ENCODE data around the gene NTN5.
"Not testable (repeated sequence)": the region's sequence is repeated elsewhere in the genome, so short reads cannot be mapped to it uniquely, and the experiment has no call there.

Gene NTN5

DNA sequence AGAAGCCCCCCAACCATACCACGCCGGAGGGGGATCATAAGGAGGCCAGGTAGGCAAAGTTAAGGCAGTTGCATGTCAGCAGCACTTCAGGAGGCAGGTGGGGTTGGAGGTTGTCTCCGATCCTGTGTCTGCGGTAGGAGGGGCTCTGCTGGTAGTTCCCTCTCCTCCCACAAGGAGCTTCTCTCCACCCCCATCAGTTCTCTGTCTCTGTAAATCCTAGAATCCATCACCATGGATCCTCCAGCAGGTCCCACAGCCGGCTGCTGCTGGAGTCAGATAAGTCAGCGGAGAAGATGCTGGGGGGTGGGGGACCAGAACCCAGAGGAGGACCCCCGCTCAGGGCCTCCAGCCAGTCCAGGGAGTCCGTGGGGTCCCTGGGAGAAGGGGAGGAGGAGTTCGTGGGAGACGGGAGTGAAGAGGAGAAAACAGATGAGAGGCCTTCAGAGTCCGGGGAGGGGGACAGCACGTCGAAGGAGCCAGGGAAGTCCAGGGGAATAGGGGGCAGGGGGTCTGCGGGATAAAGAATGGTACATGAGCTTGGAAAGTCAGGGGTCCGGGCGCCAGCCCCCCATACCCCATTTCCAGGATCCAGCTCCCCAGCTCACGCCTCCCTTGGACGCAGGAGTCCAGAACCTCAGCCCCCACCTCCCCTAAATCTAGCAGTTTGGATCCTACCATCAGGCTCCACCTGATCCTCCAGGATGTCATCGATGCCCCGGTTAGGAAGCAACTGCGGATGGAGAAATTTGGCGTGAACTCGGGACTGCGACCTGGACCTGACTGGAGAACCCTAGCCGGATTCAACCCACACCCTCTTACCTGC lies 40.4 kb upstream of the NTN5 start:
- Histone ChIP-seq H3K9me3 (no peaks in the 10 kb centered on the region; the same call in 1 of the 2 replicates), H3K27me3 (ENCODE audit: low read depth) (no peaks in the 10 kb centered on the region), H3K36me3 (replicated peaks) (no peaks in the 10 kb centered on the region; the same call in 1 of the 2 replicates), H3K4me3 (peak overlapping the region; percentile 89), H3K4me1 (peaks cover 17% of the 10 kb centered on the region)
- DNase-seq (ENCODE audit: low spot score in 2 of 2): peak; percentile 64 to 70
- in situ Hi-C loops (cut with MboI; ENCODE audit: low sequenced_read_pairs): no loop called here

DNA sequence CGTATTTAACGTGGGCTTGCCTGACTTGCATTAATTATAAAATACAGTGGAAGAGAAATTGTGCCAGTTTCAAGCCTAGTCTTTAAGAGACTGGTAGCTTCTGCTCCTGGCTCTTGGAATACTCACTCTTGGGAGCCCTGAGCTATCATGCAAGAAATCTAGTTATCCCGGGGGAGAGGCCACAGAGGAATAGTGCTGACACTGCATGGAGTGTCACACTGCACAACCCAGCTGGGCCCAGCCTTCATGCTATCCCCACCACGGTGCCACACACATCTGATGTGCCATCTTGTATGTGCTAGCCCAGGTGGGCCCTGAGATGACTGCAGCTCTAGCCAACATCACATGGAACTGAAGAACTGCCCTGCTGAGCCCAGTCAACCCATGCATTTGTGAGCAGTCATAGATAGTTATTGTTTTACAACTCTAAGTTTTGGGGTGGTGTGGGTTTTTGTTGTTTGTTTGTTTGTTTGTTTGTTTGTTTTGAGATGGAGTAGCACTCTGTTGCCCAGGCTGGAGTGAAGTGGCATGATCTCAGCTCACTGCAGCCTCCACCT lies 38.4 kb upstream of the NTN5 start:
- DNase-seq (ENCODE audit: low spot score in 2 of 2): no peak
- in situ Hi-C loops (cut with MboI; ENCODE audit: low sequenced_read_pairs): no loop called here
- H3K27me3 ChIP-seq (ENCODE audit: low read depth): no peaks in the 10 kb centered on the region
- H3K4me1 ChIP-seq: peaks cover 17% of the 10 kb centered on the region
- no peaks in the 10 kb centered on the region; the same call in 1 of the 2 replicates for H3K9me3 ChIP-seq
- H3K4me3 ChIP-seq: no peak overlapping the region
- H3K36me3 ChIP-seq (replicated peaks): no peaks in the 10 kb centered on the region; the same call in 1 of the 2 replicates

DNA sequence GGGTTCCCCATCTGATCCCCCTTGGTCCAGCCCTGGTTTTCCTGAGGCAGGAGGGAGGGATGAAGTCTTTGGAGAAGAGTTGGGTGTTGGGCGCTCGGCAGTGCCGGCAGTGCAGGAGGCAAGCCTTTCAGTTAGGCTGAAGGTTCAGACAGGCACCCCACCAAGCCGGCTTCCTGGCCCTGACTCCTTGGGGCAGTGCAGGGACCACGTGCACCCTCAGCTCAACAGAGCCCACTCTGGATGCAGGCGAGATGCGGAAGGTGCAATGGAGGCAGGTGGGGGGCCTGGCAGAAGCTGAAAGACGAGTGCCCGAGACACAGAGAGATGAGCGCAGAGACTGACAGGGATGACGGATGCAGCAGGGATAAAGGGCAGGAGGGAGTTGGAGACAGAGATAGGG lies 35.7 kb upstream of the NTN5 start:
- Histone ChIP-seq H3K4me3 (no peak overlapping the region), H3K9me3 (no peaks in the 10 kb centered on the region), H3K4me1 (peaks cover 7% of the 10 kb centered on the region; the same call in 1 of the 2 replicates), H3K36me3 (replicated peaks) (no peaks in the 10 kb centered on the region), H3K27me3 (ENCODE audit: low read depth) (no peaks in the 10 kb centered on the region)
- in situ Hi-C loops (cut with MboI; ENCODE audit: low sequenced_read_pairs): no loop called here
- DNase-seq (ENCODE audit: low spot score in 2 of 2): no peak

DNA sequence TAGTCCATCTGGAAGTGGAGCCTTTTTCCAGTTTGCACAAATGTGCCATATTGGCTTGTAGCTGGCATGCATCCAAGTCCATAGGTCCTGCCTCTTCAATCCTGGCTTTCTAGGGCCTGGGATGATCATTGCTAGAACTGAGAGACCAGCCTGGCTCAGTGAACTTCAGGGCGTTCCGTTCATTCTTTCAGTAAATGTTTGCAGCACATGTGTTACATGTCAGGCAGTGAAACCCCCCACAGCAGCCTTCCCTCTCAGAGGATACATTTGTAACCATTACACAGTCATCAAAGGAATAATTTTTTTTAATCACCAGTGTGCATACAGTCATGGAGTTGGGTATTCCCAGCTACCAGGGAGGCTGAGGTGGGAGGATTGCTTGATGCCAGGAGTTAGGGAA lies 32.6 kb upstream of the NTN5 start:
- DNase-seq (ENCODE audit: low spot score in 2 of 2): no peak
- no peaks in the 10 kb centered on the region for H3K27me3 ChIP-seq (ENCODE audit: low read depth)

DNA sequence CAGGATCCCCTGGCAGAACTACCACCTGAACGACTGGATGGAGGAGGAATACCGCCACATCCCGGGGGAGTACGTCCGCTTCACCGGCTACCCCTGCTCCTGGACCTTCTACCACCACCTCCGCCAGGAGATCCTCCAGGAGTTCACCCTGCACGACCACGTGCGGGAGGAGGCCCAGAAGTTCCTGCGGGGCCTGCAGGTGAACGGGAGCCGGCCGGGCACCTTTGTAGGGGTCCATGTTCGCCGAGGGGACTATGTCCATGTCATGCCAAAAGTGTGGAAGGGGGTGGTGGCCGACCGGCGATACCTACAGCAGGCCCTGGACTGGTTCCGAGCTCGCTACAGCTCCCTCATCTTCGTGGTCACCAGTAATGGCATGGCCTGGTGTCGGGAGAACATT lies 30.5 kb upstream of the NTN5 start:
- no peaks in the 10 kb centered on the region for H3K9me3 ChIP-seq
- in situ Hi-C loops (cut with MboI; ENCODE audit: low sequenced_read_pairs): no loop called here
- H3K36me3 ChIP-seq (replicated peaks): no peaks in the 10 kb centered on the region
- H3K27me3 ChIP-seq (ENCODE audit: low read depth): no peaks in the 10 kb centered on the region
- H3K4me3 ChIP-seq: no peak overlapping the region
- no peak for DNase-seq (ENCODE audit: low spot score in 2 of 2)
- H3K4me1 ChIP-seq: no peaks in the 10 kb centered on the region

More for the DNA sequence above, 32.6 kb upstream of the NTN5 start:
- no peaks in the 10 kb centered on the region for H3K9me3 ChIP-seq
- no peaks in the 10 kb centered on the region for H3K4me1 ChIP-seq
- no peaks in the 10 kb centered on the region for H3K36me3 ChIP-seq (replicated peaks)
- no peak overlapping the region for H3K4me3 ChIP-seq
- in situ Hi-C loops (cut with MboI; ENCODE audit: low sequenced_read_pairs): no loop called here

DNA sequence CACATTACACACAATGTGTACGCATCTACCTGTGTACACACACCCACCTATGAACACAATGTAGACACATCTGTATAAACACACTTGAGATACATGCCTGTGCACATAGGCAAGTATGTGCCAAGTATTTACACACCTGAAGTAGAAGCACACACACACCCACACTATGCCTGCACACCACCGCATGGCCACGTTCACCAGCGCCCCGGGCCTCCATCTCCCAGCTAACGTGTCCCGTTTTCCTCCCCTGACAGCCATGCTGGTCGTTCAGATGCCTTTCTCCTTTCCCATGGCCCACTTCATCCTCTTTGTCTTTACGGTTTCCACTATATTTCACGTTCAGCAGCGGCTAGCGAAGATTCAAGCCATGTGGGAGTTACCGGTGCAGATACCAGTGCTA lies 29.9 kb upstream of the NTN5 start:
- H3K27me3 ChIP-seq (ENCODE audit: low read depth): no peaks in the 10 kb centered on the region
- no peaks in the 10 kb centered on the region for H3K4me1 ChIP-seq
- no peaks in the 10 kb centered on the region for H3K36me3 ChIP-seq (replicated peaks)
- in situ Hi-C loops (cut with MboI; ENCODE audit: low sequenced_read_pairs): no loop called here
- H3K4me3 ChIP-seq: no peak overlapping the region
- no peak for DNase-seq (ENCODE audit: low spot score in 2 of 2)
- H3K9me3 ChIP-seq: no peaks in the 10 kb centered on the region

DNA sequence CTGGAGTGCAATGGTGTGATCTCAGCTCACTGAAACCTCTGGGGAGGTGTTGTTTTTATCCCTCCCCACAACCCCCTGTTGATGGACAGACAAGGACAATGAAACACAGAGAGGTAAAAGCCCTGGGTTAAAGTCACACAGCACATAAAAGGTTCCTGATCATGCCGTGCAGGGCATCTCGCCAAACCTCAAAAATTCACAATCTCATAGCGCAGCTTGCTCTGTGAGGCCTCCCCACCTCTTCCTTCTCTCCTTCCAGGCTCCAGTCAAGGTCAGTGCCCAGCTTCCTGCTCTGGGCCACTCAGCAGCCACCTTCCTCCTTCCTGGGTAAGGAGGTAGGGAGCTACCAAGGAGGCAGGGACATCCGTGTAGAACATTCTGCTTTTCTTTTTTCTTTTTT lies 25.2 kb upstream of the NTN5 start:
- no peaks in the 10 kb centered on the region for H3K9me3 ChIP-seq
- no peaks in the 10 kb centered on the region for H3K4me1 ChIP-seq
- no peak overlapping the region for H3K4me3 ChIP-seq
- in situ Hi-C loops (cut with MboI; ENCODE audit: low sequenced_read_pairs): no loop called here
- no peak for DNase-seq (ENCODE audit: low spot score in 2 of 2)
- no peaks in the 10 kb centered on the region for H3K36me3 ChIP-seq (replicated peaks)
- no peaks in the 10 kb centered on the region for H3K27me3 ChIP-seq (ENCODE audit: low read depth)

DNA sequence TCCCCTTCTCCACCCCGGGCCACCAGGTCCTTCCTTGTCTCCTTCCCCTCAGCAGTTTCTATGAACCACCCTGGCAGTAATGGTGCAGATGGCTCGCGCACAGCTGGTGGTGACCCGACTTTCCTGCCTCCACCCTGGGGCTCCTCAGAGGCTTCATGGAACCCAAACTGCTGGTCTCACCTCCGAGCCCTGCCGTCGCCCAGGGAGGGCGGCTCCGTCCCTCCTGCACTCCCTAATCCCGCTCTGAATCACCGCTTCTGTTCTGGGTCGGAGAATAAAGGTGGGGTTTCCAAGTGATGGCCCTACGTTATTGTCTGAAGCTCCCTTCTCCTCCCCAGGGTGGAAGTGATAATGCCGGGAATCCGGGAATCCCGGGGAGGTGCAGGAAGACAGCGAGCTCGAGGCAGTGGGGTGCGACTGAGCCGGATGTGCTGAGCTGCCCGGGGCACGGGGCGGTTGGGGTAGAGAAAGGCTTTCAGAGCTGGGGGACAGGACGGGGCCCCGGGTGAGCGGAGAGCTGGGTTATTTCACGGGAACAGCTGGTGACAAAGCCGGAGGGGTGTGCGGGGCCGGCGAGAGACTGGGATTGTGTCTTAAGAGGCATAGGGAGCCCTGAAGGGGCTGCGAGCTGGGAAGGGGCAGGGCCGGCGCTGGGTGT lies 23.7 kb upstream of the NTN5 start:
- H3K27me3 ChIP-seq (ENCODE audit: low read depth): no peaks in the 10 kb centered on the region
- no peaks in the 10 kb centered on the region for H3K4me1 ChIP-seq
- no peak overlapping the region for H3K4me3 ChIP-seq
- in situ Hi-C loops (cut with MboI; ENCODE audit: low sequenced_read_pairs): no loop called here
- no peaks in the 10 kb centered on the region for H3K9me3 ChIP-seq
- no peaks in the 10 kb centered on the region for H3K36me3 ChIP-seq (replicated peaks)
- no peak for DNase-seq (ENCODE audit: low spot score in 2 of 2)

DNA sequence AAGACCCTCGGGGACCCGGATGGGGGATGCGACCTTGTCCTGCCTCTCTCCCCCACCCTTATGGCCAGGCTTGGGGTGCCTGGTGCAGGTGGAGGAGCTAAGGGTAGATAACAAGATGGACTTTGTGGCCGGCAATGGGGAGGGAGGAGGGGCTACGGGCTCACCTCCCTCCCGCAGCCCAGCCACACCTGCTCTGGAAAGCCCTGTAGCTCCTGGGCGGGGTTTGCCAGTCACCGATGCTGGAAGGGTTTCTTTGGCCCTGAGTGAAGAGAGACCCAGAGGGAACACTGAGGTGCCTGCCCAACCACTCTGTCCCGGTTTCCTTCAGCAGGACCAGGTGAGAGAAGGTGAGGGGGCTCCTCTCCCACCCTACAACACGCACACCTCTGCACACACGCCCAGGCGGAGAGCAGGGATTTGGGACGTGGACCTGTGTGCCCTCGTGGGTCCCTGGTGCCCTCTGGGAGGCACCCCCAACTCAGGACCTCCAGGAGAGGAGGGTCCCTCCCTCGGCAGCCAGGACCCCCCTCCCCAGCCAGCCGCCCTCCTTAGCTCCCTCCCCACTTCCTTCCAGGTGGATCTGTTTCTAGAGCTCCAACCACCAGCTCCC lies 23.0 kb upstream of the NTN5 start, which contains the start of gene FUT2:
TSS of gene FUT2 (plus strand) at position 229 of the 610 bp plus-strand sequence. CDS start 6,986 bp downstream, outside the sequence.
- in situ Hi-C loops (cut with MboI; ENCODE audit: low sequenced_read_pairs): no loop called here
- no peak for DNase-seq (ENCODE audit: low spot score in 2 of 2)
- no peak within 1 kb of the TSS for H3K4me3 ChIP-seq
- no peaks in the 10 kb centered on the region for H3K36me3 ChIP-seq (replicated peaks)
- no peaks in the 10 kb centered on the region for H3K4me1 ChIP-seq
- no peaks in the 10 kb centered on the region for H3K27me3 ChIP-seq (ENCODE audit: low read depth)
- H3K9me3 ChIP-seq: no peaks in the 10 kb centered on the region

DNA sequence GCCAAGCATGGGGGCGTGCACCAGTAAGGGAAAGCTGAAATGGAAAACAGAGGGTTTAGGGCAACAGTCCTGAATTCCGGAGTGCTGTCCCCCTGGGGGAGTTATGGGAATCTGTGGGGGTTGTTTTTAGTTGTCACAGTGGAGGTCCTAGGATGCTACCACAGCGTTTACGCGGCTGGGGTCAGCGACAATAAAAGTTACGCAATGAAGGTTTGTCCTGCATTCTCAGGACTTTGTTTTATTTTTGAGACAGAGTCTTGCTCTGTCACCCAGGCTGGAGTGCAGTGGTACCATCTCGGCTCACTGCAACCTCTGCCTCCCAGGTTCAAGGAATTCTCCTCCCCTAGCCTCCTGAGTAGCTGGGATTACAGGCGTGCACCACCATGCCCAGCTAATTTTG lies 20.8 kb upstream of the NTN5 start:
- DNase-seq (ENCODE audit: low spot score in 2 of 2); H3K4me1 ChIP-seq; in situ Hi-C loops (cut with MboI; ENCODE audit: low sequenced_read_pairs); H3K27me3 ChIP-seq (ENCODE audit: low read depth); H3K9me3 ChIP-seq; H3K36me3 ChIP-seq (replicated peaks); H3K4me3 ChIP-seq: not testable (repeated sequence)

DNA sequence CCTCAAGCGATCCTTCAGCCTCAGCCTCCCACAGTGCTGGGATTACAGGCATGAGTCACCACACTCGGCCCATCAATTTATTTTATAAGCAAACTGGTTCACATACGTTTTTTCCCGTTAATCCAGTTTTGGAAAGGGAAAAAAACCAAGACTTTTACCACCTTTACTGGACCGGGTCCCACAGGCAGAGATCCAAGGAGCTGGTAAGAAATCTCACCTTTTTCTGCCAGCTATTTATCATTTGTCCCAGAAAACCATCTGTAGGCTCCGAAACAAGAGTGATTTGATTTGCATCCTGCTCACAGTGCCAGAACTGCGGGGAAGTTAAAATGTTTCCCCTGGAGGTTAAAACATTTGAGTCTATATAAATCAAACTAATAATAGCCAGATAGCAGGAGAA lies 16.6 kb upstream of the NTN5 start:
- Histone ChIP-seq H3K36me3 (replicated peaks) (no peaks in the 10 kb centered on the region), H3K27me3 (ENCODE audit: low read depth) (no peaks in the 10 kb centered on the region), H3K4me3 (no peak overlapping the region), H3K9me3 (no peaks in the 10 kb centered on the region), H3K4me1 (peaks cover 12% of the 10 kb centered on the region)
- DNase-seq (ENCODE audit: low spot score in 2 of 2): no peak
- in situ Hi-C loops (cut with MboI; ENCODE audit: low sequenced_read_pairs): no loop called here

DNA sequence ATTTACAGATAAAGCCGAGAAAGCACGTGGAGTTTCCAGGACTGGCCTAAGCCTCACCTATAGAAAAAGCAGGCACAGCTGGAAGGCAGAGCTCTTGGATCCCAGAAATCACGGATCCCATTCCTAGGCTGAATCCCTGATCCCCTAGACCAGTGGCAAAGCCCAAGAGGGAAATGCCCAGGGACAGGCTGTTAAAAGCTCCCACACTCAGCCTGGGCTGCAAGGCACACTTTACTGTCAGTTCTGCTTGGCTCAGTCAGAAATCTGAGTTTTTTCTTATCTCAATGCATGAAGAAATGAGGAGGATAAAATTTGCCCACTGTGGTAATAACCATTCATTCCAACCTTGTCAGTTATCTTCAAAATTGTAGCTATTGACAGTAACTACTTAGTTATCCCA lies 15.0 kb upstream of the NTN5 start:
- no peaks in the 10 kb centered on the region for H3K36me3 ChIP-seq (replicated peaks)
- H3K4me1 ChIP-seq: peaks cover 15% of the 10 kb centered on the region
- H3K27me3 ChIP-seq (ENCODE audit: low read depth): no peaks in the 10 kb centered on the region
- in situ Hi-C loops (cut with MboI; ENCODE audit: low sequenced_read_pairs): no loop called here
- DNase-seq (ENCODE audit: low spot score in 2 of 2): no peak
- no peaks in the 10 kb centered on the region for H3K9me3 ChIP-seq
- H3K4me3 ChIP-seq: no peak overlapping the region

DNA sequence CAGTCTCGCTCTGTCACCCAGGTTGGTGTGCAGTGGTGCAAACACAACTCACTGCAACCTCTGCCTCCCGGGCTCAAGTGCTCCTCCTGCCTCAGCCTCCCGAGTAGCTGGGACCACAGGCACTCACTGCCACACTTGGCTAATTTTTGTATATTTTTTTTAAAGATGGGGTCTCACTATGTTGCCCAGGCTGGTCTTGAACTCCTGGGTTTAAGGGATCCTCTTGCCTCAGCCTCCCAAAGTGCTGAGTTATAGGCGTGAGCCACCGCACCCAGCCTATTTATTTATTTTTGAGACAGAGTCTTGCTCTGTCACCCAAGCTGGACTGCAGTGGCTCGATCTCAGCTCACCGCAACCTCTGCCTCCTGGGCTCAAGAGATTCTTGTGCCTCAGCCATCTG lies 13.8 kb upstream of the NTN5 start:
- in situ Hi-C loops (cut with MboI; ENCODE audit: low sequenced_read_pairs); DNase-seq (ENCODE audit: low spot score in 2 of 2); H3K9me3 ChIP-seq; H3K36me3 ChIP-seq (replicated peaks); H3K27me3 ChIP-seq (ENCODE audit: low read depth); H3K4me3 ChIP-seq: not testable (repeated sequence)
- peaks cover 15% of the 10 kb centered on the region for H3K4me1 ChIP-seq

DNA sequence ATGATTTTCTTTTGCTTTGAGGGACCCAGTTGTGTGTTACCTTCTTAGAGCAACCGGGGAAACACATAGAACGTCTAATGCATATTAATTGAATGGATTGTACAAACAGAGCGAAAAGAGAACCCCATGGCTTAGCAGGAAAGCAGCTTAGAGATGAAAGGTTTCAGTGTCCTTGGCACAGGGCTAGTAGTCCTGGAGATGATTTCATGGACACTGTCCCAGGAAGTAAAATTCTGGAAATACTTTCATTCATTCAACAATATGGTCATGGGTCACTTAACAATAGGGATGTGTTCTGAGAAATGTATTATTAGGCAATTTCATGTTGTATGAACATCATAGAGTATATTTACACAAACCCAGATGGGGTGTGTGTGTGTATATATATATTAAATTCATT lies 13.3 kb upstream of the NTN5 start:
- in situ Hi-C loops (cut with MboI; ENCODE audit: low sequenced_read_pairs): no loop called here
- Histone ChIP-seq H3K4me1 (peaks cover 15% of the 10 kb centered on the region), H3K4me3 (no peak overlapping the region), H3K9me3 (no peaks in the 10 kb centered on the region), H3K27me3 (ENCODE audit: low read depth) (no peaks in the 10 kb centered on the region), H3K36me3 (replicated peaks) (no peaks in the 10 kb centered on the region)
- DNase-seq (ENCODE audit: low spot score in 2 of 2): no peak
